Measurements from ENCODE around the gene LILRB2. TPM values are rescaled to one million over a fixed set of nuclear protein-coding genes. Genes with fewer than 3 reads are reported as not detected.
"Not testable (repeated sequence)": the region's sequence is repeated elsewhere in the genome, so short reads cannot be mapped to it uniquely, and the experiment has no call there.

LILRB2 gene
- total and polyA plus RNA-seq, 4 donors = 9.1 to 202 (median 27.9) TPM

DNA sequence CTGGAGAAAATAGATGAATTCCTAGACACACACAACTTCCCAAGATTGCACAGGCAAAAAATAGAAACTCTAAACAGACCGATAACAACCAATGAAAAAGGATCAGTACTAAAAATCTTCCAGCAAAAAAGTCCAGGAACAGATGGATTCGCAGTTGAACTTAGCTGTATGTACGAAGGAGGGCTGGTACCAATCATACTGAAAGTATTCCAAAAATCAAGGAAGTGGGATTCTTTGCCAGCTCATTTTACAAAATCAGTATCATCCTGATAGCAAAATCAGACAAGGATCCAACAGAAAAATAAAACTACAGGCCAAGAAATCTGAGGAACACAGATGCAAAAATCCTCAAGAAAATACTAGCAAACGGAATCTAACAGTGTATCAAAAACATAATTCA is 6.5 kb upstream of the LILRB2 start:
- DNase-seq = peak in 1 of 3 donors; percentile 10
- H3K4me3 ChIP-seq = no peak overlapping the region
- TF ChIP-seq, protein P1, sequence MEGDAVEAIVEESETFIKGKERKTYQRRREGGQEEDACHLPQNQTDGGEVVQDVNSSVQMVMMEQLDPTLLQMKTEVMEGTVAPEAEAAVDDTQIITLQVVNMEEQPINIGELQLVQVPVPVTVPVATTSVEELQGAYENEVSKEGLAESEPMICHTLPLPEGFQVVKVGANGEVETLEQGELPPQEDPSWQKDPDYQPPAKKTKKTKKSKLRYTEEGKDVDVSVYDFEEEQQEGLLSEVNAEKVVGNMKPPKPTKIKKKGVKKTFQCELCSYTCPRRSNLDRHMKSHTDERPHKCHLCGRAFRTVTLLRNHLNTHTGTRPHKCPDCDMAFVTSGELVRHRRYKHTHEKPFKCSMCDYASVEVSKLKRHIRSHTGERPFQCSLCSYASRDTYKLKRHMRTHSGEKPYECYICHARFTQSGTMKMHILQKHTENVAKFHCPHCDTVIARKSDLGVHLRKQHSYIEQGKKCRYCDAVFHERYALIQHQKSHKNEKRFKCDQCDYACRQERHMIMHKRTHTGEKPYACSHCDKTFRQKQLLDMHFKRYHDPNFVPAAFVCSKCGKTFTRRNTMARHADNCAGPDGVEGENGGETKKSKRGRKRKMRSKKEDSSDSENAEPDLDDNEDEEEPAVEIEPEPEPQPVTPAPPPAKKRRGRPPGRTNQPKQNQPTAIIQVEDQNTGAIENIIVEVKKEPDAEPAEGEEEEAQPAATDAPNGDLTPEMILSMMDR (IDR thresholded peaks at IDR 0.05; ENCODE audit: control extremely low read depth, extremely low read depth) = no peak
- no peaks in the 10 kb centered on the region for H3K27me3 ChIP-seq (ENCODE audit: control insufficient read depth in 3 of 3, insufficient read depth in 3 of 3, low read length in 2 of 3)
- H3K9me3 ChIP-seq (ENCODE audit: control insufficient read depth in 4 of 4, insufficient read depth in 3 of 4, low read length in 3 of 4) = peaks cover 0 to 5% (median 0%) of the 10 kb centered on the region in 4 donors
- H3K27ac ChIP-seq (ENCODE audit: low read depth in 1 of 2, low read length in 1 of 2) = no peak overlapping the region
- H3K4me1 ChIP-seq (ENCODE audit: control insufficient read depth in 5 of 5, insufficient read depth in 5 of 5, low read length in 5 of 5) = peaks cover 0 to 9% (median 0%) of the 10 kb centered on the region in 5 donors
- 77 to 86% methylated on average over 4 of the region's 4 CpGs for WGBS, 2 donors
- no peak for ATAC-seq (ENCODE audit: insufficient read depth, low FRiP score)
- no peaks in the 10 kb centered on the region for H3K36me3 ChIP-seq (ENCODE audit: control insufficient read depth in 4 of 4, insufficient read depth in 4 of 4, low read length in 4 of 4)
- H3K9ac ChIP-seq (ENCODE audit: insufficient read depth in 1 of 2, low read length in 2 of 2) = no peak overlapping the region

DNA sequence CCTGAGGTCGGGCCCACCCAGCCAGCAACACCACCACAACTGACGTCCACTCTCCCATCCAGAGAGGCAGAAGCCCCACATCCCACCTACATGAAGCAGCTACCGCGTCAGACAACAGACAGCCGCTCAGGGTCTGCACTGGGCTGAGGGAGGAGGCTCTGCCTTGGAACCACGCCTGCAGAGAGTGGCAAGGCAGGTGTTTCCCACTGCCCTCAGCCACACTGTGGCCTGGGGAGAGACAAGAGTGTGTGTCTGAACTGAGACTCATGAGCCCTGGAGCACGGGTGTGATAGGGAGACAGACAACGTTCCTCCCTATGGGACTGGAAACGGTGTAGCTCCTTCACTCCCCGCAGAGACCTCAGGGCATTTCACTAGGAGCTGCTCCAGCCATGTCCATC is 5.4 kb upstream of the LILRB2 start:
- 49 to 60% methylated on average over 7 to 8 of the region's 10 CpGs for WGBS, 2 donors
- not testable (repeated sequence) for H3K36me3 ChIP-seq (ENCODE audit: control insufficient read depth in 4 of 4, insufficient read depth in 4 of 4, low read length in 4 of 4); DNase-seq; ATAC-seq (ENCODE audit: insufficient read depth, low FRiP score); H3K9me3 ChIP-seq (ENCODE audit: control insufficient read depth in 4 of 4, insufficient read depth in 3 of 4, low read length in 3 of 4); H3K27ac ChIP-seq (ENCODE audit: low read depth in 1 of 2, low read length in 1 of 2); H3K4me1 ChIP-seq (ENCODE audit: control insufficient read depth in 5 of 5, insufficient read depth in 5 of 5, low read length in 5 of 5); H3K4me3 ChIP-seq; H3K27me3 ChIP-seq (ENCODE audit: control insufficient read depth in 3 of 3, insufficient read depth in 3 of 3, low read length in 2 of 3); H3K9ac ChIP-seq (ENCODE audit: insufficient read depth in 1 of 2, low read length in 2 of 2)

DNA sequence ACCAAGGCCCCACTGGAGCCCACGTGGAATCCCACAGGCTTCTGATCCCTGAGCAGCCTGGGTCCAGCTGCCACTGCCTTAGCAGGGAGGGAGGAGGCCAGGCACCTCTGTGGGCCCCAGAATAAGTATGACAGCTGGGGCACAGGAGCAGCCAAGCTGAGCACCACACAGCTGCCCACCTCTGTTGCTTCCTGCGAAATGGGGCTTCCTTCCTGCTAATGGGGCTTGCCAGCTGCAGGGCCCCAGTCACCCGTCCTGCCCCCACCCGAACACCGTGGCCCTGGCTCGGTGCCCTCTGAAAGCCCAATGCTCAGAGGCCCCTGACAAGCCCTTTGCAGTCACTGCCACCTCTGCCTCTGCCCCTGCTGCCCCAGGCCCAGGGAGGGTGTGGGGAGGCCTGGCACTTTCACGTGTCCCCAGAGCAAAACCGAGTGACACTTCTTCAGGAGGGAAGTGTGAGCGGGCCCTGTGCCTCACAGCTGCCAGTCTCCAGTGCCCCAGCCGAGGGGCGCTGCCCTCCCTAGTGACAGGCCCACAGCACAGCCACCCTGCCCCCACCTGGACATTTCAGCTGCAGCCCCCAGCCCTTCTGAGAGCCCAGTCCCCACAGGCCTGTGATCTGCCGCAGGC is 4.6 kb upstream of the LILRB2 start:
- not testable (repeated sequence) for DNase-seq
- 31 to 45% methylated on average over 8 to 11 of the region's 12 CpGs for WGBS, 2 donors

DNA sequence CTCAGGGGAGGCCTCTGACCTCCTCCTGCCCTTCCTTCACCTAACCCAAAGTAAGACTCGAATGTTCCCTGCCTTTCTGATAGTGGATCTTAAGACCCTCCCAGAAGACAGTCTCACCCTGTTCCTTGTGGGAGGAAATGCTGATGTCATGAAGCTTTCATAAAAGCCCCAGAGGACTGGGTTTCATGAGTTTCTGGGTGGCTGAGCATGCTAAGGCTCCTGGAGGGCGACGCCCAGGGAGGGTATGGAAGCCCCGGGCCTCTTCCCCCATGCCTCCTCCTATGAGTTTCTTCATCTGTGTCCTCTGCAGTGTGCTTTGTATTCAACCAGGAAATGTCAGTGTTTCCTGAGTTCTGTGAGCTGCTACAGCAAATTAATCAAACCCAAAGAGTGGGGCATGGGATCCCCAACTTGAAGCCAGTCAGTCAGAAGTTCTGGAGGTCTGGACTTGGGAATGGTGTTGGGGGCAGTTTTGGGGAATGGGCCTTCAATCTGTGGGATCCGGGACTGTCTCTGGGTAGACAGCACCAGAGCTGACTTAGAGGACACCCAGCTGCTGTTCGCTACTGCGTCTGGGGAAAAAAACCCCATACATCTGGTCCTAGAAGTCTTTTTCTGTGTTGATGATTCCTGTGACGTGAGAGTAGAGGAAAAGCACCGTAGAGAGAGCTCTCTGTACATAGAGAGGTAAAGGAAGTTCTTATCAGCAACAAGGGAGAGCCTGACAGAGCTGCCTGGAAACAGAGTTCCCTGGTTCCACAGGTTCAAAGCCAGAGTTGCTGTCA is 2.0 kb upstream of the LILRB2 start:
- Histone ChIP-seq H3K4me3 (no peak overlapping the region), H3K36me3 (ENCODE audit: control insufficient read depth in 4 of 4, insufficient read depth in 4 of 4, low read length in 4 of 4) (no peaks in the 10 kb centered on the region), H3K27me3 (ENCODE audit: control insufficient read depth in 3 of 3, insufficient read depth in 3 of 3, low read length in 2 of 3) (peaks cover 0 to 4% (median 0%) of the 10 kb centered on the region in 3 donors), H3K4me1 (ENCODE audit: control insufficient read depth in 5 of 5, insufficient read depth in 5 of 5, low read length in 5 of 5) (peaks cover 0 to 10% (median 0%) of the 10 kb centered on the region in 5 donors), H3K9me3 (ENCODE audit: control insufficient read depth in 4 of 4, insufficient read depth in 3 of 4, low read length in 3 of 4) (peaks cover 0 to 5% (median 0%) of the 10 kb centered on the region in 4 donors), H3K27ac (ENCODE audit: low read depth in 1 of 2, low read length in 1 of 2) (no peak overlapping the region), H3K9ac (ENCODE audit: insufficient read depth in 1 of 2, low read length in 2 of 2) (no peak overlapping the region)
- ATAC-seq (ENCODE audit: insufficient read depth, low FRiP score) (no peak), DNase-seq (peak; percentile 39 to 68 (median 40))
- TF ChIP-seq, protein P1 (IDR thresholded peaks at IDR 0.05; ENCODE audit: control extremely low read depth, extremely low read depth) = no peak
- 27 to 31% methylated on average over 9 of the region's 9 CpGs for WGBS, 2 donors

More for the DNA sequence above, 4.6 kb upstream of the LILRB2 start:
- H3K9me3 ChIP-seq (ENCODE audit: control insufficient read depth in 4 of 4, insufficient read depth in 3 of 4, low read length in 3 of 4); H3K27ac ChIP-seq (ENCODE audit: low read depth in 1 of 2, low read length in 1 of 2); H3K4me1 ChIP-seq (ENCODE audit: control insufficient read depth in 5 of 5, insufficient read depth in 5 of 5, low read length in 5 of 5); ATAC-seq (ENCODE audit: insufficient read depth, low FRiP score); H3K4me3 ChIP-seq; H3K36me3 ChIP-seq (ENCODE audit: control insufficient read depth in 4 of 4, insufficient read depth in 4 of 4, low read length in 4 of 4); H3K9ac ChIP-seq (ENCODE audit: insufficient read depth in 1 of 2, low read length in 2 of 2); H3K27me3 ChIP-seq (ENCODE audit: control insufficient read depth in 3 of 3, insufficient read depth in 3 of 3, low read length in 2 of 3): not testable (repeated sequence)

DNA sequence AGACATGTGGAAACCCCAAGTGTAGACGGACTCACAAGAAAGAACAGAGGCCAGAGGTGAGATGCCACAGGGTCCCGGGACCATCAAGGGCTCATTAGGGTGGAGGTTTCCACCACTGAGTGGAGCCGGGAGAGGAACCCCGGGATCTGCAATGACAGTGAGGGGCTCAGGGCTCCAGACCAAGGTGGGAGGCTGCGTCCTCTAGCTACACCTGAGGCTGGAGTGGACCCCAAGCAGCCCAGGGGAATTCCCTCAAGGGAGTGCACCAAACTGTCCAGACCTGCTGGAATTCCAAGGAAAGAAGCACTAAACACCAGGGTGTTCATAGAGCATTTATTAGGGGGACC is 792 bp upstream of the LILRB2 start:
- not testable (repeated sequence) for DNase-seq; H3K4me1 ChIP-seq (ENCODE audit: control insufficient read depth in 5 of 5, insufficient read depth in 5 of 5, low read length in 5 of 5); H3K27me3 ChIP-seq (ENCODE audit: control insufficient read depth in 3 of 3, insufficient read depth in 3 of 3, low read length in 2 of 3); H3K9me3 ChIP-seq (ENCODE audit: control insufficient read depth in 4 of 4, insufficient read depth in 3 of 4, low read length in 3 of 4); H3K9ac ChIP-seq (ENCODE audit: insufficient read depth in 1 of 2, low read length in 2 of 2); H3K4me3 ChIP-seq; ATAC-seq (ENCODE audit: insufficient read depth, low FRiP score); H3K36me3 ChIP-seq (ENCODE audit: control insufficient read depth in 4 of 4, insufficient read depth in 4 of 4, low read length in 4 of 4); H3K27ac ChIP-seq (ENCODE audit: low read depth in 1 of 2, low read length in 1 of 2)
- 76 to 86% methylated on average over 5 of the region's 5 CpGs for WGBS, 2 donors

DNA sequence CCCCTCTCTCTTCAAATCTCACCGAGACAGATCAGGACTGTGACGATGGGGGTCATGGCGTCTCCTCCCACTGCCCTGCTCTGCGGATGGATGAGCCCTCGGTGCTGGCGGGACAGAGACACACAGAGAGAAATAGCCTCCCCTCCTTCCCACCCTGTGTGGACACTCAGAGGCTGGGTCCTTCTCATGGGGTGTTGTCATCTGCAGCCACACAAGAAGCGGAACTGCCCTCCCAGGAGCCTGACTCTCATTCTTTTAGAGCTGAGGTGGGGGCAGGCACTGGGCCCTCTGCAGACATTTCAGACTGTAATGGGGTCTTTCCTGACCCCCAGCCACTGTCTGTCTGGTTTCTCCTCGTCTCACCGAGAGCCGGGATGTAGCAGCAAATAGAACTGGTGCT is 469 bp downstream of the LILRB2 start:
- H3K4me3 ChIP-seq; H3K4me1 ChIP-seq (ENCODE audit: control insufficient read depth in 5 of 5, insufficient read depth in 5 of 5, low read length in 5 of 5); DNase-seq; H3K9me3 ChIP-seq (ENCODE audit: control insufficient read depth in 4 of 4, insufficient read depth in 3 of 4, low read length in 3 of 4); H3K36me3 ChIP-seq (ENCODE audit: control insufficient read depth in 4 of 4, insufficient read depth in 4 of 4, low read length in 4 of 4); H3K27me3 ChIP-seq (ENCODE audit: control insufficient read depth in 3 of 3, insufficient read depth in 3 of 3, low read length in 2 of 3); H3K9ac ChIP-seq (ENCODE audit: insufficient read depth in 1 of 2, low read length in 2 of 2): not testable (repeated sequence)
- H3K27ac ChIP-seq (ENCODE audit: low read depth in 1 of 2, low read length in 1 of 2) = peak overlapping the region in 1 of 2 donors; percentile 78
- WGBS, 2 donors = 22 to 48% methylated on average over 10 of the region's 10 CpGs
- peak; percentile 62 for ATAC-seq (ENCODE audit: insufficient read depth, low FRiP score)
